AG20443 (cell line): Measurements from ENCODE around the gene NEK7.

ENCODE experiments used
- DNase-seq: peaks from one replicate; pipeline ENCODE4 v3.0.0; 2012; ENCODE audit warnings: low spot score, mixed read lengths

Gene NEK7

GRCh38 chr1:198352975-198353695 is 196.3 kb downstream of the NEK7 start:
- DNase-seq: no peak

GRCh38 chr1:198357937-198358336 is 201.1 kb downstream of the NEK7 start:
- no peak for DNase-seq

GRCh38 chr1:198359024-198359653 is 202.3 kb downstream of the NEK7 start:
- no peak for DNase-seq

- DNase-seq: no peak
These were observed 203.5 kb downstream of the NEK7 start for GRCh38 chr1:198360208-198360729.

- DNase-seq: no peak
These were observed 204.5 kb downstream of the NEK7 start for GRCh38 chr1:198361237-198361767.

GRCh38 chr1:198363625-198364151 is 206.9 kb downstream of the NEK7 start:
- no peak for DNase-seq

GRCh38 chr1:198364471-198364870 is 207.7 kb downstream of the NEK7 start:
- DNase-seq: no peak

GRCh38 chr1:198367296-198367695 is 210.5 kb downstream of the NEK7 start:
- no peak for DNase-seq

- DNase-seq: no peak
These were observed 214.2 kb downstream of the NEK7 start for GRCh38 chr1:198370996-198371395.
